ENCODE results near the gene LEMD1.

The LEMD1 gene

DNA sequence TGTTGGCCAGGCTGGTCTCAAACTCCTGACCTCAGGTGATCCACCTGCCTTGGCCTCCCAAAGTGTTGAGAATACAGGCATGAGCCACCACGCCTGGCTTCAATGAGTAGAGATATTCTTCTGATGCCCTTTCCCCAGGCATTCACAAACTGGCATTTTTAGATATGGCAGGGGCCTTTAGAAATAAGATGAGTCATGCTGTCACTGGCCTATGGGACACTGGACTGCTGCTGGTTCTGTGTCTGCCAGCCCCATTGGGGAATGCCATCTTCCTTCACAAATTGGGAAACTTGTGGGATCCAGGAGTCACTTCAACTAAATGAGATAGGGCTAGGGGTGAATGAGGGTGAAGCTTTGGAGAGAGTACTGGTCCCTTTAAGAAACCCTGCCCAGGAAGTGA, 81.2 kb downstream of the LEMD1 start:
- Histone ChIP-seq H3K27ac (ENCODE audit: low read depth, low read length) (no peak overlapping the region), H3K36me3 (ENCODE audit: control insufficient read depth, insufficient read depth, low read length) (no peaks in the 10 kb centered on the region)

DNA sequence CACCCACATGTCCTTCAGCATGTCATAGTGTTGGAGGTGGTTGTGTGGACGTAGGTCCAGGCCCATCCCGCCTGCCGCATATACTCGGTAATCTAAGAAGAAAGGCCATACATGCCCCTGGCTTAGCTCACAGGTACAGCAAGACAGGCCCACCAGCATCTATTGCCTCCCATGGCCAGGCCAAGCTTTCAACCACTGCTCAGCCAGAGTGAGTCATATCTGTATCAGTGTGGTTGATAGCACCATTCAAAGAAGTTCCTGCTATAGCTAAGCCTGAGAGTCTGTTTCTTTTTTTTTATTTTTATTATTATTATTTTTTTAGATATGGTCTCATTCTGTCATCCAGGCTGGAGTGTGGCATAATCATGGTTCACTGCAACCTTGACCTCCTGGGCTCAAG, 82.1 kb downstream of the LEMD1 start:
- H3K9ac ChIP-seq (ENCODE audit: low read length), result no peak overlapping the region
- no peak overlapping the region for H3K4me3 ChIP-seq (ENCODE audit: low read length)
- peaks cover 17% of the 10 kb centered on the region for H3K27me3 ChIP-seq (ENCODE audit: control insufficient read depth, insufficient read depth, low read length)
- H3K4me1 ChIP-seq (ENCODE audit: control insufficient read depth, insufficient read depth, low read length), result no peaks in the 10 kb centered on the region
- no peak overlapping the region for H3K27ac ChIP-seq (ENCODE audit: low read depth, low read length)
- H3K36me3 ChIP-seq (ENCODE audit: control insufficient read depth, insufficient read depth, low read length), result no peaks in the 10 kb centered on the region

More for the DNA sequence above, 81.2 kb downstream of the LEMD1 start:
- Histone ChIP-seq H3K4me1 (ENCODE audit: control insufficient read depth, insufficient read depth, low read length) (no peaks in the 10 kb centered on the region), H3K27me3 (ENCODE audit: control insufficient read depth, insufficient read depth, low read length) (peaks cover 20% of the 10 kb centered on the region), H3K9ac (ENCODE audit: low read length) (no peak overlapping the region), H3K4me3 (ENCODE audit: low read length) (no peak overlapping the region)

DNA sequence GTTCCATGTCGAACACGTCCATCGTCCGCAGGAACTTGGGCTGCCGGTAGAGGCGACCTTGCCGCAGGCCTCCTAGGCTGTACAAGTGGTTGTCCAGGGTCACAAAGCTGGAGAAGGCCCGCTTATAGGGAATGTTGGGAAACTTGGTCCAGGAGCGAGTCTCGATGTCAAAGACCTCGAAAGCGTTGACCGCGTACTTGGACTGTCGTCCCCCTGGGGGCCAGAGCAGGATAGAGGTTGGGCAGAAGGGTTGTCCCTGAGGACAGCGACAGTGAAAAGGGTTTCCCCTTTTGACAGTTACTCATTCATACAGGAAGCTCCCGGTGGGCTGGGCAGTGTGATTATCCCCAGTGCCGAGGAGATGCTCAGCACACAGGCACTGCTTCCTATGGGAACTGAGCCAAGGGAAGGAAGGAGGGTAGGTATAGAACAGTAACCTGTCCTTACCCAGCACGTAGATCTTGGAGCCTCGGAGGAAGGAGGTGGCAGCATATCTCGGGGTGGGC, 82.6 kb downstream of the LEMD1 start:
- H3K9ac ChIP-seq (ENCODE audit: low read length), result no peak overlapping the region
- no peaks in the 10 kb centered on the region for H3K4me1 ChIP-seq (ENCODE audit: control insufficient read depth, insufficient read depth, low read length)
- H3K4me3 ChIP-seq (ENCODE audit: low read length), result no peak overlapping the region
- peaks cover 12% of the 10 kb centered on the region for H3K27me3 ChIP-seq (ENCODE audit: control insufficient read depth, insufficient read depth, low read length)
- no peak overlapping the region for H3K27ac ChIP-seq (ENCODE audit: low read depth, low read length)
- H3K36me3 ChIP-seq (ENCODE audit: control insufficient read depth, insufficient read depth, low read length), result no peaks in the 10 kb centered on the region

DNA sequence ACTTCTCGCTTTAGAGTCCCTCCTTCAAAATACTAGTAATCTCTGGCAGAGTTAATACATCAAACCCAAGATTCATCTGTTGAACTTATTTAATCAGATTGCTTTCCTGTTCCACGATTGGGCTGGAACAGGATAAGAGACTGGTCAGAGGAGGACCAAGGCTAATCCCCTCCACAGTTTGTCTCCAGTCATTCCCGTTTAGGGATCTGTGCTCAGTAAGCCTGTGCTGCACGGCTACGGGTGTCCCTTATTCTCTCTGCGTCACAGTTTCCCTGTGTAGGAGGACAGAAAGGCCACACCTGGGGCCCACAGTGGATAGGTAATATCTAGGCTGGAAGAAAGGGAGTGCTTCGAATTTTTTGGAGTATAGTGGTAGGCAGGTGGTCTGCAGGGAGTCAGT, 83.8 kb downstream of the LEMD1 start:
- Histone ChIP-seq H3K4me3 (ENCODE audit: low read length) (no peak overlapping the region), H3K4me1 (ENCODE audit: control insufficient read depth, insufficient read depth, low read length) (no peaks in the 10 kb centered on the region), H3K27ac (ENCODE audit: low read depth, low read length) (no peak overlapping the region), H3K9ac (ENCODE audit: low read length) (no peak overlapping the region), H3K27me3 (ENCODE audit: control insufficient read depth, insufficient read depth, low read length) (peaks cover 4% of the 10 kb centered on the region), H3K36me3 (ENCODE audit: control insufficient read depth, insufficient read depth, low read length) (no peaks in the 10 kb centered on the region)

DNA sequence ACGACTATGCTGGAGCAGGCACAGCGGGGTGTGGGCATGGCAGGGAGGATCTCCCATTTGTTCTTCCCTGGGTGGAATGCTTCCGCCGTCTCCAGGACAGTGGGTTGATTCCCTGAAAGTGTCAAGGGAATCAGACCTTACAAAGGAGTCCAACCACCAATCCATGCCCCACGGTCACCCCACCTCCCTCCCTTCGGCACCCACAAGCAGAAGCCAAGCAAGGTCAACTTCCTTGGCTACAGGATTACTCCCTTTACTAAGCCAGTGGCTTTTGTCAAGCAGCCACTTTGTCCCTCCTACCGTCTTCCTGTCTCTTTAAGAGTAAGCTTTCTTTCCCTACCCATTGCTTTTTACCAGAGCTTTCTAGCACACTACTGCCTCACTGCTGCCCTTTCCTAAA, 84.4 kb downstream of the LEMD1 start:
- Histone ChIP-seq H3K27ac (ENCODE audit: low read depth, low read length) (no peak overlapping the region), H3K4me1 (ENCODE audit: control insufficient read depth, insufficient read depth, low read length) (no peaks in the 10 kb centered on the region), H3K27me3 (ENCODE audit: control insufficient read depth, insufficient read depth, low read length) (no peaks in the 10 kb centered on the region), H3K36me3 (ENCODE audit: control insufficient read depth, insufficient read depth, low read length) (no peaks in the 10 kb centered on the region), H3K4me3 (ENCODE audit: low read length) (no peak overlapping the region), H3K9ac (ENCODE audit: low read length) (no peak overlapping the region)

DNA sequence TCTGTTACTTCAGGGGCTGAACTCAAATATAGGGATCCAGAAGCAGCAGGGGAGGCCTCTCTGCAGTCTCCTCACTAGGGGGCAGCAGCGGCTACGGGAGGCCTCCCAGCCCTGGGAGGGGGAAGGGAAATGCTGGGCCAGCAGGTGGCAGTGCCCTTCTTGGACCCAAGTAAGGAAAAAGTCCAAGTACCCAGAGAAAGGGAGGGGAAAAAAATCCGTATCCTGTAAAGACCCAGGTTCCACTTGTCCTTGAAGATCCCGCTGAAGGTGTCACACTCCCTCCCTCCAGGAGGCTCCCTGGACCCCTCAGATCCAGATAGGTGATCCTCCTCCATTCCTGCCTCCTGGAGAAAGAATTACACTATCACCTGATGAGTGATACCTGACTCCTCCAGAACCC, 86.2 kb downstream of the LEMD1 start:
- Histone ChIP-seq H3K4me1 (ENCODE audit: control insufficient read depth, insufficient read depth, low read length) (no peaks in the 10 kb centered on the region), H3K36me3 (ENCODE audit: control insufficient read depth, insufficient read depth, low read length) (no peaks in the 10 kb centered on the region), H3K27ac (ENCODE audit: low read depth, low read length) (no peak overlapping the region), H3K9ac (ENCODE audit: low read length) (no peak overlapping the region), H3K4me3 (ENCODE audit: low read length) (no peak overlapping the region), H3K27me3 (ENCODE audit: control insufficient read depth, insufficient read depth, low read length) (no peaks in the 10 kb centered on the region)

DNA sequence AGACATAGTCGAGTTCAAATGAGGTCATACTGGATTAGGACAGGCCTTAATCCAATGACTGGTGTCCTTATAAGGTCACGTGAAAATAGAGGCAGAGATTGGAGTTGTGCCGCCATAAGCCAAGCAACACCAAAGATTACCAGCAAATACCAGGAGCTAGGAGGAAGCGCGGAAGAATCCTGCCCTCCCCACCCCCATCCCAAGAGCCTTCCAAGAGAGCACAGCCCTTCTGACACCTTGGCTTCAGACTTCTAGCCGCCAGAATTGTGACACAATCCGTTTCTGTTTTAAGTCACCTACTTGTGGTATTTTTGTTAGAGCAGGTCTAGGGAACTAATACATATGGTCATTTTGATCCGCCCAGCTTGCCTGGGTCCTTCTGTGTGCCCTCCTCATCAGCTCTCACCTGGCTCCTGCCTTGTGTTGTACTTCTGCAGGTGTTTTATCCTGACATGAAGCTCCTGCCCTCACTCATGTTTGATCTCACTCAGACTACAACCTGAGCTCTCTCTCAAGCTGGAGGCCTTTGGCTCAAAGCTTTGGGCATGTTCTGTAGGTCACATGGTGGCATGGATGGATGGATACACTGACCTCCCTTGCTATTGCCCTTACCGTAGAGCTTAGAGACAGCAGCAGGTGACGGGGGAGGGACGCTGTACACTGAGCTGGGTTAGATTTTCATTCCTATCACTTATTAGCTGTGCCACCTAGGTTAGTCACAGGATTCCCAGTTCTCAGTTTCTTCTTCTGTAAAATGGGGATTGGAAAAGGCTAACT, 89.7 kb downstream of the LEMD1 start:
- H3K27ac ChIP-seq (ENCODE audit: low read depth, low read length), result no peak overlapping the region
- no peaks in the 10 kb centered on the region for H3K4me1 ChIP-seq (ENCODE audit: control insufficient read depth, insufficient read depth, low read length)
- no peak overlapping the region for H3K4me3 ChIP-seq (ENCODE audit: low read length)
- H3K36me3 ChIP-seq (ENCODE audit: control insufficient read depth, insufficient read depth, low read length), result no peaks in the 10 kb centered on the region
- H3K9ac ChIP-seq (ENCODE audit: low read length), result no peak overlapping the region
- H3K27me3 ChIP-seq (ENCODE audit: control insufficient read depth, insufficient read depth, low read length), result no peaks in the 10 kb centered on the region

All from rectal smooth muscle tissue (tissue), 1 donor.